Measurements from ENCODE around the gene SOWAHD.
"Not testable (repeated sequence)": the region's sequence is repeated elsewhere in the genome, so short reads cannot be mapped to it uniquely, and the experiment has no call there.

The SOWAHD gene

GRCh38 chrX:119759248-119759766, 919 bp downstream of the SOWAHD start:
- no peak for DNase-seq

DNA sequence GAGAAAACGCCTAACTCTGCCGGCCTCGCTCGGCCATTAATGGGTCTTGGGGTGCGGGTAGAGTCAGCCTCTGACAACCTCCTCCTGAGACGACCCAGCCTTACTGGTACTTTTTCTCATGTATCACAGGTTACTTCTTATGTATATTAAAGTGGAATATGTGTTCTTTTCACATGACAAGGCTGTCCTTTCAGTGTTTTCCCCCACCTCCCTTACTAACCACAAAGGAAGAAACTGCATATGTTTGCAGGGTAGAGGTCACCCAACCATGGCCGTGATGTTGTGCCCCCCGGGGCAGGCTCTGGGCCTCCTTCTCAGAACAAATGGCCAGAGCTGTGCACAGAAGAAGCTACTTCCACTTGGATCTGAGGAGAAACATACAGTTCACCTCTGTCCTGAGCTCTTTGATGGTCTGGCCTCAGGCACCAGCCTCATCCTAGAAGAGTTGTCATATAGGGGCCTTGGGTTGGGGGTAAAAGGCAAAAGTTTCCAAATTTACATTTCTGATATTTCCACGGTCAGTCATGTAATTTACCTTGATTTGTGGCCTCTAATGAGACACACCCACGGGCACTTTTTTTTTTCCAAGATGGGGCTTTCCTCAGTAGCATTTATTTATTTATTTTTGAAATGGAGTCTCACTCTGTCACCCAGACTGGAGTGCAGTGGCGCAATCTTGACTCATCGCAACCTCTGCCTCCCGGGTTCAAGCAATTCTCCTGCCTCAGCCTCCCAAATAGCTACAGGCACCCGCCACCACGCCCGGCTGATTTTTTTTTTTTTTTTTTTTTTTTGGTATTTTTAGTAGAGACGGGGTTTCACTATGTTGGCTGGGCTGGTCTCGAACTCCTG, 1.9 kb downstream of the SOWAHD start:
- DNase-seq: no peak

DNA sequence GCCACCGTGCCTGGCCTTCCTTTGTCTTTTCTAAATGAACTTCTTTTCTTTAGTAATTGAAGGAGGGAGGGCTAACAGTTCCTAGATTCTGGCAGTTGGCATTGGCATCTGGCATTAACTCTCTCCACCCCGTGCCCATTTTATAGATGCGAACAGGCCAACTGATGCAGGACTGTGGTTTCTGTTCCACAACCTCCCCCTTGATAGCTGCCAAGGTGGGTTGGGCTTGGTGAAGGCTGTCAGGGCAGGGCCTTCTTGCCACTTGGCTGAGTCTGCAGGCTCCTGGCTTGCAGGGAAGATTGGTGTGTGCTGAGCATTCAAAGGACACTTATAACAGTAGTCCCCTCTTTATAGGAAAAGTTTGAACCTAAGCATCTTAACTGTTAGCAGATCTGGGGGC, 4.3 kb downstream of the SOWAHD start:
- no peak for DNase-seq

DNA sequence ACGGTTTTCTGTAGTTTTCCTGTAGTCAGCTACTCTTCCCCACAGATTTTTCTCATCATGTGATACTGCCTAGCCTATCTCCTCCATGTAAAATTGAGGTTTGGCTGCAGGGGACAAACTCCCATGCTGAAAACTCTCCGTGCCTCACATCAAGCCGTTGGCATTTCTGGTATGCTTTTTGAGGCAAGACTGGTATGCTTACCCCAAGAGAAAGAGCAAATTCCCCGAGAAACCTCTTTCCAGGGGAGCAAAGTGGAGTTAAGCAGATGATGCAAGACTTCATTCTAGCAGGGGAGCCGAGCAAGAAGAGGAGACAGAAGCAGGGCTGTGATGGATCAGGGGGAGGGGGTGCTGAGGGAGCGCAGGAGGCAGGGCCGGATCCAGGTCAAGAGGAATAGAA, 4.8 kb downstream of the SOWAHD start:
- DNase-seq: no peak

GRCh38 chrX:119763836-119764387, 5.5 kb downstream of the SOWAHD start:
- no peak for DNase-seq

- DNase-seq: not testable (repeated sequence)
Measured at GRCh38 chrX:119768436-119768835, 10.0 kb downstream of the SOWAHD start.

- not testable (repeated sequence) for DNase-seq
Measured at GRCh38 chrX:119769388-119769787, 11.0 kb downstream of the SOWAHD start.

DNA sequence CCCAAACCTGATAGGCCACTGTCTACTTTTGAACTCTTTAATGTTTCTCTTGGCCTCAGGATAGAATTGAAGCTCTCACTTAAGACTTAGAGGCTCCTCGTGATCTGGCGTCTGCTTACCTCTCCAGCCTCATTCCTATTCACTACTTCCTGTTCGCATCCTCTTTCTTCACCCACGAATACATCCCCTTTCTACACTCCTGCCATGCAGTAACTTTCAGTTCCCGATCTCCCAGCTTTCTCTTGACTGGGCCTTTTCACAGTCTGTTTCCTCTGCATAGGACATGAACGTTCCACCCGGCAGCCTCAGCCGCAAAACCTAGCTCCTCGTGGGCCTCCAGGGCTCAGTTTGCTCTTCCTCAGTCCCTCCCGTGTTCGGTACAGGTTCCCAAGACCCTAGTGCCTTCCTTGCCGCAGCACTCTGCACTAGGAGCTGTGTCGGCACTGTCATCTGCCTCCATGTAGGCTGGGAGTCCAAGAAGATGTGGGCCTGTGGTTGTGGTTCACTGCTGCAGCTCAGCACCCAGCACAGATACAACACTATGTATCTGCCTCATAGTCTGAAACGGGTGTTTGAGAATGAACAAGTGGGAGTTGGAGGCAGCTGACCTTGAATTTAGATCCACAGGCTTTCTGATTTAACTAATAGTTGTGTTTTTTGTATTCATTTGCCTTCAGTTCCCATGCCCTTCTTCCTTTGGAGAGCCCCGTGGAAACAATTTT, 17.3 kb downstream of the SOWAHD start:
- no peak for DNase-seq

DNA sequence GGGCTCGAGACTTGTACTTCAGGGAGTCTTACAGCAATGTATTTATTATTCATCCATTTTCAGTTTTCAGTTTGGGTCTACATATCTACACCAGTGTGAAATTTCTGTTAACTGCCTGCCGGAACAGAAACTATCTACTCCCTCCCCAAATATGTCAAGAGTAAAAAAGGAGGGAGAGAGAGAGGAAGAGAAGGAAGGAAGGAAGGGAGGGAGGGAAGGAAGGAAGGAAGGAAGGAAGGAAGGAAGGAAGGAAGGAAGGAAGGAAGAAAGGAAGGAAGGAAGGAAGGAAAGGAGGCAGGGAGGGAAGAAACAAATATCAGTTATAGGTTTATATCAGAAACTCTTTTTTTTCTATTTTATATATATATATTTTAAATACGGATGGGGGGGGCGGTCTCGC, 20.4 kb downstream of the SOWAHD start:
- no peak for DNase-seq

- no peak for DNase-seq
Measured at GRCh38 chrX:119783026-119783425, 24.6 kb downstream of the SOWAHD start.

DNA sequence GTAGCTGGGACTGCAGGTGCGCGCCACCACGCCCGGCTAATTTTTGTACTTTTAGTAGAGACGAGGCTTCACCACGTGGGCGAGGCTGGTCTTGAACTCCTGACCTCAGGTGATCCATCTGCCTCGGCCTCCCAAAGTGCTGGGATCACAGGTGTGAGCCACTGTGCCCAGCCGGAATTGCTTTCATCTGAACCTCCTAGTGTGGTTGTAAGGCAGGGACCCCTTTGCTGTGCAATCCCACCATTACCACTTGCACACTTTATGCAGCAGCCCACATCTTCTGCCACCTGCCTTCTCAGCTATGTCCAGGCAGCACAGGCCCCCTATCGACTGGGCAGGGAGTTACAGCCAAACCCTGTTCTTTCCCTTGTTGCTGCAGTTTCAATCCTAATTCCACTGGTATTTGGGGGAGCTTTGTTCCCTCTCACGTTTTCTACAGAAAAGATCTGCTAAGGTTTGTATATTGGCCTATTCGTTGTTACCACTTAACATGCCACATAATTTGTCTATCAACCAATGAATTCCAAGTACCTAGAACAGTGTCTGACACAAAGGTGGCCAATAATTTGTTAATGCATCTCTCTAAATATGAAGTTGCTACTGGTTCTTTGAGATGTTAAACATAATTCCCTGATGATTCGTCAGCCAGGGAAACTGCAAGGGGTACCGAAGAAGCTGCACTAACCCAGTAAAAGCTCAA, 26.5 kb downstream of the SOWAHD start:
- DNase-seq: peak in 1 of 2 experiments; percentile 27

GRCh38 chrX:119790977-119791436, 32.6 kb downstream of the SOWAHD start:
- peak; percentile 41 to 53 for DNase-seq

DNA sequence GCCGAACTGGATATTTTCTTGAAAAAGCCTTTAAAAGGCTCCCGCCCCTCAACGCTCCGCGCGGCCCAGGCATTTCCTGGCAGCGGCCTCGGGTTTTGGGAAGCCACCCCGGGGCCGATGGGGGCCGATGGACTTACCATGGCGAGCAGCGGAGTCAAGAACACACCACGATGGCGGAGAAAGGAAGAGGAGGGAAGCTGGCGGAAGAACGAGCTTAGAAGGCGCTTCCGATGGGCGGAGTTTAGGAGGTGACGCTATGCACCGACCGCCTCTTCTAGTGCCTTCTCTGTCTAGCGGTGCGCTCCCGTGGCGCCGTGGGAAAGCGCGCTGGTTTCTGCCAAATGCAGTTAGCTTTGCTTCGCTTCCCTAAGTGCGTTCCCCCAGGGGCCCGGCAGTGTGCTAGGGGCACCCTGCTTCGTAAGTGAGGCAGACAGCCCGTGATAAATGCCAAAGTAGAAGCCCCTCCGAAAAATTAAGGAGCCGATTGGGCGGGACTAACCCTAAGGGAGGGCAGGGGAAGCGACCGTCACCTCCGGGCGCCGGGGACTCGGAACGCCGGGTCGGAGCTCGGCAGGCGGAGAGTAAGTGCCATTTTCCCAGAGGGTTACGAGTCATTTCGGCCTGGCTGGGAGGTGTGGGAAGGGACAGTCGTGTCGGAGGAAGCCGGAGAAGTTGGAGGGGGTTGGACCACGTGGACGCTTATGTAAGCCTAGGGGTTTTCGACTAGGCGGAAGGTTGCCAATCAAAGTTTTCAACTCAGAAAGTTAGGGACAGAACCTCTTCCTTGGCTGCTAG, 33.2 kb downstream of the SOWAHD start, which contains the start of gene RPL39:
TSS of gene RPL39 (minus strand) at position 194 of the 795 bp plus-strand sequence. CDS start at position 140, 54 bp downstream.
- DNase-seq: peak; percentile 68 to 81

GRCh38 chrX:119801253-119802221, 43.1 kb downstream of the SOWAHD start:
- DNase-seq: no peak

- DNase-seq: no peak
Measured at GRCh38 chrX:119802546-119802945, 44.2 kb downstream of the SOWAHD start.

GRCh38 chrX:119808461-119808860, 50.1 kb downstream of the SOWAHD start:
- DNase-seq: not testable (repeated sequence)

GRCh38 chrX:119809185-119809666, 50.8 kb downstream of the SOWAHD start:
- DNase-seq: no peak

Data from stimulated activated CD4-positive, alpha-beta T cell treated with anti-CD3 and anti-CD28 coated beads, Interleukin-4, amount 100 ng/mL, for 4 hours (primary cell).